HG02798 (cell line): ENCODE results near the gene MTX1.
"Not testable (repeated sequence)": the region's sequence is repeated elsewhere in the genome, so short reads cannot be mapped to it uniquely, and the experiment has no call there.

Source experiments
- ATAC-seq: cut with Tn5 transposase; IDR thresholded peaks from one replicate; pipeline ENCODE4 v1.9.1; 2021; ENCODE audit warnings: mild to moderate bottlenecking; ENCODE audit not compliant: unreplicated experiment, poor library complexity

Gene MTX1

DNA sequence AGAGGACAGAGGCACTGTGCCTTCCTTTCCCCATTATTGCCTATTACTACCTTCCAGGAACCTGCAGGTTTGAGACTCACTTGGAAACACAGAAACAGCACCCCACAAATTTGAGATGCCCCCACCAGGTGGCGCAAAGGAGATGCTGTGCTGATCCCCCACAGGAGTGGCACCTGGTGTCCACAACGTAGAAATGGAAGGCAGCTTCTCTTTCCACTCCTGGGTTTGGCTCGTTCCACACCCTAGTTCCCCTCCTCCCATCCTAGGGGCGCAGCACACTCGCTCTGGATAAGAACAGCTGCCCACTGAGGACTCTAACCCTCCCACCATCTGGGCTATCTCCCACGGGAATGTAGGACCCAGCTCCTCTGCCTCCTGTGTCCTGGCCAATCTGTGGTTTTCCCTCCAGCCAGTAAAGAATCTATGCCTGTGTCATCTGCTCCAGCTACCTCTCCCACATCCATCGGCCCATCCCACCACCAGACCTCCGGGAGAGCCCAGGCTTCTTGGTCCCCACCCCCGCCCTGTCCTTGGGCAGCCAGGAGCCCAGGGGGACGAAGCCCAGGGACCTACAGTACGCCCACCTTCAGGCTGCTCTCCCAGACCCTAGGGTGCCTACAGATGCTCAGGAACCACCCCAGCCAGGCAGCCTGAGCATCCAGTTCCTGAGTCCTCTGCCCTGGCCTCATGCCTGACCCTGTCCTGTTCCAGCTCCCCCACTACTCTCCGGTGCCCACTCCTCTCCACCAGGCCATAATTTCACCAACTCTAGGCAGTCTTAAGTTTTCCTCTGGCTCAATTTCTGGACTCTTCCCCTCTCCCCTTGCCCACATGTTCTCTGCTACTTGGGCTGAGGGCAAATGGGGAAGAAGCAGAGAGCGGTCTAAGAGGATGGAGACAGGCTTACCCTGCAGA, 1.3 kb upstream of the MTX1 start:
- no peak for ATAC-seq

DNA sequence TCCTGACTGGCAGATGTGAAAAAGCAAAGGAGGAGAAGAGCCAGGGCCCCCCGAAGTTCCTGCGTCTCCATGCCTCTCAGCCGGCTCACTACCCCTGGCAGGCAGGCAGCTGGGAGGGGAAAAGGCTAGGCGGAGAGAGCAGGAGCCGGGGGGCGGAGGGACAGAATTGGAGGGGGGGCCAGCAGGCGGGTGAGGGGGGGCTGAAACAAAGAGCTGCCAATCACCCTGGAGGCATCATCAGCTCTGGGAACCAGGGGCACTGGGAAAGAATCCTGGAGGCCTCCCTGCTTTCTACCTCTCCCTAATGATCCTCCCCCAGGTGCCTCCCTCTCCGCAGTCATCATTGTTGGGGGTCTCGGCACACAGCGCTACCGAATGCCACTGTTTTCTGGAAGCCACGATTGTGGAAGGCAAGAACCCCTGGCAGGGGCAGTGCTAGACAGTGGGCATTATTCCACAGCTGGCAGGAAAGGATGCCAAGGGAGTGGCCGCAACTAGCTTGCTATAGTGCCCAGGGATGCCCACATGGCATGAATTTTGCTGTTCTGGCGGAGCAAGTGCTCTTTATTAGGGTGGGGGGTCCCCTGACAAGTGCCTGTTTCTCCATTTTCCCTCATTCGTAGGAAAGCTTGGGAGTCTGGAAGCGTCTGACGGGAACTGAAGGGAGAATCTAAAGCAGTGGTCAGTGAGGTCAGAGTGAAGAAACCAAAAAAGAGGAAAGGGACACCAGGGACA, 522 bp upstream of the MTX1 start, which contains the start of gene THBS3:
Gene THBS3, minus strand, starts transcription at position 92 of the 735 bp plus-strand sequence. Its CDS starts 21 bp downstream, at position 71.
- ATAC-seq: no peak

DNA sequence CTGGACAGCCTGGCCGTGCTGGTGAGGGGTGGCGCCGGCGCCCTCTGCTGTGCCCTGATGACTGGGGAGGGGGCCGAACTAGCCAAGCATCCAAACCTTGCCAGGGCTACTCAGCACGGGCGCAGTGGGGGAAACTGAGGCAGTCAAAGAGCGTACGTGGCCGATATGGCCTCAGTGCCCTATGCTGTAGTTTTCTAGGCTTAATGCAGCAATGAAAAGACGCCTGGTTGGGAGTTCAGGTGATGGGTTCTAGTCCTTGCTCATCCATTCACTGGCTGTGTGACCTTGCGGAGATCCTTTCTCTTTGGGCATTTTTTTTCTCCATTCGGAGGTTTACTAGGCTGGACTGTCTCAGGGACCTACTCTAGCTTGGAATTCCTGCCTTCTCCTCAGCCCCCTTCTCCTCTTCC, 822 bp downstream of the MTX1 start:
- no peak for ATAC-seq

DNA sequence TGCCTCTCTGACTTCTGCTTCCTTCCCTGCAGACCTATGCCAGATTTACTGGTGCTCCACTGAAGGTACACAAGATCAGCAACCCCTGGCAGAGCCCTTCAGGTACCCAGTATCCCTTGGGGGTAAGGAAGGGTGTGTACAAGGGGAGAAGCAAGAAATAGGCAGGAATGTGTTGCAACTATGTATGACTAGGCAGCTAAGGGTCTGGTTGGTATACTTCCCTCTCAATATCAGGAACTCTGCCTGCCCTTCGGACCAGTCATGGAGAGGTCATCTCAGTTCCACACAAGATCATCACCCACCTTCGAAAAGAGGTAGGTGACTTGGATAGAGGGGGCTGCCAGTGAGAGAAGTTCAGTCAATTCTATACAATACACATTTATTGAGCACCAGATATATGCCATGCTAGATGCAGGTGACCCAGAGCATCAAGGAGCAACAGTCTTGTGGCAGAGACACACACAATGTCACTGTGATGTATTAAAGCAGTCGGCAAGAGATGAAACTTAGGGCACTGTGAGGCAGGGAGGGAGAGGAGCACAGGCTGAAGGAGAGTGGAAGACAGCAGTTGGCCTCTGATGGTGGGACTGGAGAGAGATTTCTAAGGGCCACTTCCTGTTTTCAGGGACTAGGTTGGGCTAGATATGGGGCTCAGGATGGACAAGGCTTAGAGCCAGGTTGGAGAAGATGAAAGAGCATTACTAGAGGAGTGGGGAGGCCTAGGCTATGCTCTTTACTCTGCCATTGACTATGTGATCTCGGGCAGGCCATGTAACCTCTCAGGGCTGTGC, 2.0 kb downstream of the MTX1 start:
- ATAC-seq: no peak

DNA sequence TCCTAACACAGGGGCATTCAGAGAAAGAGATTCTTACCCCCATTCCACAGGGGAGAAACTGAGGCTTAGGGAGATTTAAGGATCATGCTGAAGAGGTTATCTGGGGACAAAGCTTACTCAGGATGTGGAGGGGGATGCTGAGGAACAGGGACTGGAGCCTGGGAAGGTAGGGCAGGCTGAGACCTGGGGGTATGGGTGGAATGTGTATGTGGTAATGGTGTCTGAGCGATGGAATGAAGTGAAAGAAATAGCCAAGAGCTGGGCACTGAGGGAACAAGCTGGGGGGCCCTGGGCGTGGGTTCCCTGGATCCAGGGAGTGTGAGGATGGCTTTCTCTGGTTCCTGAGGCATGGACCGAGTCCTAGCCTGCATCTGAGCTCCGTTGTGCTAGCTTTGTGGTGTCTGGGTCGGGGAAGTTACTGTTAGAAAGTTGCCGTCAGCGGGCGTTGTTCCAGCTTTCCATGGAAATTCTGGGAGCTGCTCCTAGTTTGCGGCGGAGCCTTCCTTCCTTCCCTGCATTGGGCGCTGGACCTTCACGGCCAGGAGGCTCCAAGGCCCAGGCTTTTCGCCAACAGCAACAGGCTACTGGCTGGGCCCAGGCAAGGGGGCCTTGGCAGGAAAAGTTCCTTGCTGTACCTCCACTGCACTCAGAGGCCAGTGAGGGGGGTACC, 3.0 kb downstream of the MTX1 start:
- not testable (repeated sequence) for ATAC-seq

DNA sequence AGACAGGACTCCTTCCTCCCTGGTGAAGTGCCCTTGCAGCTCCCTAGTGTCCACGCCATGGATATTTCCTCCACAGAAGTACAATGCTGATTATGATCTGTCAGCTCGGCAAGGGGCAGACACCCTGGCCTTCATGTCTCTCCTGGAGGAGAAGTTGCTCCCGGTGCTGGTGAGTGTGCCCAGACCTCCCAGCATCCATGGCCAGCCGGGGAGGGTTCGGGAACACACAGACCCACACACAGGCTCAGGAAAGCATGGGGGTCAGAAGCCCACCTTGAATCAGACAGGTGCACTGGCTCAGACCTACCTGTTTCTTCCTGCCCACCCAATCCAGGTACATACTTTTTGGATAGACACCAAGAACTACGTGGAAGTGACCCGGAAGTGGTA, 3.6 kb downstream of the MTX1 start:
- ATAC-seq: not testable (repeated sequence)

DNA sequence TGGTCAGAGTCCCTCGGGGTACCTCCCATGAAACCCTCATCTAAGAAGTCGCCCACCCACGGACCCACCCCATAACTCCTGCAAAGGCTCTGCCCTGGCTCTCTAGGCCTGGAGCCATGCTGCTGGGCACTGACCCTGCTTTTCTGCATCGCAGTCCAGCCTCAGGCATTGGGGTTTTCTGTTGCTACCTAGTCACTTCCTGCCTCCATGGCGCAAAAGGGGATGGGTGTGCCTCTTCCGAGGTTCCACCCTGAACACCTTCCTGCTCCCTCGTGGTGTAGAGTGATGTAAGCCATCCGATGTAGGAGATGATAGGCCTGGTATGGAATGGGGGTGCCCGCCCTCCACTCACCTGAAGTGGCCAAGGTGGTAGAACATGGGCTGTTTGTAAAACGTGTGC, 6.2 kb downstream of the MTX1 start:
- not testable (repeated sequence) for ATAC-seq

DNA sequence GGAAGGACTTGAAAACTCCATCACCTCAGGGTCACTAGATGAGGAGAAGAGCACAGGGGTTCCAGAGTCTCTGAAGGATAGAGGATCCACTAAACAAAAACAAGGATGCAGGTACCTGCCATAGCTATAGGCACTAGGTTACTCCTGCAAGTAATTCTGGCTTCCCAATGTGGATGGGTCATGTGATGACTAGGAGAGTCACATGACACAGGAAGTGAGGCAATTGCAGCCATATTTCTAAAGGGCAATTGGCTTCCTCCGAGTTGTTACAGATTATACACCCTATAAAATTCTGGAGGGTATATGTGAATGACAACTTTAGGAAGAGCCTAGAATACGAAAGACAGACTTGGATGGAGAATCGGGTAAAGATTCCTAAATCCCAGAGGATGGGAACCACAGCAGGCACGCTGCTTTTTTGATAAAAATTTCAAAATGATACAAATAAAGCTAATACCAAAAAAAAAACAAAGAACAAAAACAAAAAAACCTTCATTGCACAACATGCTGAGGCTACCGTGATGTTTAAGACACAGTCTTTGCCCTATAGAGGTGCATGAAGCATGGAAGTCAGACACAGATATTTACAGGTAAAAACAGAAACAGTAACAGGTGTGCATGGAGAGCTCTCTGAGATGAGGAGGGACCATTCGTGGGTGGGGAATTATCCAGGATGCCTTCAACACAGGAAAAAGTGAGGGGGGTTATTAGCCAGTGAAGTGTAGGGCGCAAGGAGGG, 10.5 kb downstream of the MTX1 start:
- no peak for ATAC-seq

DNA sequence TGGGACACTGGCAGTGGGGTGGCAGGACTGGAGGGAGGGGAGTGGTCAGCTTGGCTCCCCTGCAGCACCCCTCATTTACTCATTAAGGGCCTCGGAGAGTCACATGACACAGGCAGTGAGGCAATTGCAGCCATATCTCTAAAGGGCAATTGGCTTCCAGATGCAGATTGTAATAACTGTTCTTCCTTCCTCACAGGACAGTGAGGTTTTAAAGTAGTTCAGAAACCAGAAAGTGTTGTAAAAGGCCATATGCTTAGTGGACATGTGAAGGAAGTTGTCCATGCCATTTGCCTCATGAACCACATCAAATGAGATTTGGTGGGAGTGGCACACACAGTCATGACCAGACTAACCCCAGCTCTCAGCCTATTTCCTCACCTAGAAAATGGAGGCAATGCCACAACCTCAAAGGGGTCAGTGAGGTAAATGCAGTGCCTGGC, 11.1 kb downstream of the MTX1 start:
- ATAC-seq: no peak

DNA sequence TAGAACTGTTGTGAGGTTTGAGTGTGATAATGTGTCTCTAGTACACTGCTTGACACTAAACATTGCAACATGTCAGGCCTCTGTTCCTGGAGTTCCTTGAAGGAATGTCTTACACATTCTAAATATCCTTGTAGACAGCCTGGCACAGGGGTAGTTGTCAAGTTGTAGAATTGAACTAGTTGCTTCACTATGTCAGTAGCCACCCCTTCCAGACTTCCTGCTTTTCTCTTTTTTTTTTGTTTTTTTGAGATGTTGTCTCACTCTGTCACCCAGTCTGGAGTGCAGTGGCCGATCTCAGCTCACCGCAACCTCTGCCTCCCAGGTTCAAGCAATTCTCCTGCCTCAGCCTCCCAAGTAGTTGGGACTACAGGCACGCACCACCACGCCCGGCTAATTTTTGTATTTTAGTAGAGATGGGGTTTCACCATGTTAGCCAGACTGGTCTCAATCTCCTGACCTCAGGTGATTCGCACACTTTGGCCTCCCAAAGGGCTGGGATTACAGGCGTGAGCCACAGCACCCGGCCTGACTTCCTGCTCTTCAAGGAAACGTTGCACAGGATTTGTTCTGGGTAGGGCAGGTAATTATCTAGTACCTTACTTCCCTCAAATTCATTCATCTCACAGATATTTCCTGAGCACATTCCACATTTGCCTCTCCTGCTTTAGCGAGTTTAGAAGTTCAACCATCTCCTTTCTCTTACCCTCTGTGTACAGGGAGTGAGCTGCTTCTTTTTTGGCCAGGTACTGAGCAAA, 11.9 kb downstream of the MTX1 start:
- ATAC-seq: not testable (repeated sequence)

DNA sequence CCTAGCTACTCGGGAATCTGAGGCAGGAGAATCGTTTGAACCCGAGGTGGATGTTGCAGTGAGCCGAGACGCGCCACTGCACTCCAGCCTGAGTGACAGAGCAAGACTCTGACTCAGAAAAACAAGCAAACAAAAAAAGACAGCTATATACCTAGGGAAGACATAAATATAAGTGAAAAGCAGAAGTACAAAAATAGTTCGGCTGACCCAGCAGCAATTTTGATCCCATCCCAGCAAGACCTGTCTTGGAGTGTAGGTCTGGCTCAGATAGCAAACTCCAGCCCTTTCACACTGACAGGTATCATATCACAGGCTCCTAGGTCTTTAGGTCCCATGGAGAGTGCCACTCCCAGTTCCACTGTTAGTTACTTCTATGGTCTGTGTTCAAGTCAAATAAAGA, 14.6 kb downstream of the MTX1 start:
- ATAC-seq: no peak

DNA sequence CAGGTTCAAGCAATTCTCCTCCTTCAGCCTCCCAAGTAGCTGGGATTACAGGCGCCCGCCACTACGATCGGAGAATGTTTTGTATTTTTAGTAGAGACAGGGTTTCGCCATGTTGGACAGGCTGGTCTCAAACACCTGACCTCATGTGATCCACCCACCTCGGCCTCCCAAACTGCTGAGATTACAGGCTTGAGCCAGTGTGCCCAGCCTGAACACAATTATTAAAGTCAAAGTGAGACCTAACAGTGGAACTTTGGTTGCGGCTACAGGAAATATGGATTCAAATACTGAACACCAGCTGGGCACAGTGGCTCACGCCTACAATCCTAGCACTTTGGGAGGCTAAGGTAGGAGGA, 16.9 kb downstream of the MTX1 start:
- not testable (repeated sequence) for ATAC-seq

DNA sequence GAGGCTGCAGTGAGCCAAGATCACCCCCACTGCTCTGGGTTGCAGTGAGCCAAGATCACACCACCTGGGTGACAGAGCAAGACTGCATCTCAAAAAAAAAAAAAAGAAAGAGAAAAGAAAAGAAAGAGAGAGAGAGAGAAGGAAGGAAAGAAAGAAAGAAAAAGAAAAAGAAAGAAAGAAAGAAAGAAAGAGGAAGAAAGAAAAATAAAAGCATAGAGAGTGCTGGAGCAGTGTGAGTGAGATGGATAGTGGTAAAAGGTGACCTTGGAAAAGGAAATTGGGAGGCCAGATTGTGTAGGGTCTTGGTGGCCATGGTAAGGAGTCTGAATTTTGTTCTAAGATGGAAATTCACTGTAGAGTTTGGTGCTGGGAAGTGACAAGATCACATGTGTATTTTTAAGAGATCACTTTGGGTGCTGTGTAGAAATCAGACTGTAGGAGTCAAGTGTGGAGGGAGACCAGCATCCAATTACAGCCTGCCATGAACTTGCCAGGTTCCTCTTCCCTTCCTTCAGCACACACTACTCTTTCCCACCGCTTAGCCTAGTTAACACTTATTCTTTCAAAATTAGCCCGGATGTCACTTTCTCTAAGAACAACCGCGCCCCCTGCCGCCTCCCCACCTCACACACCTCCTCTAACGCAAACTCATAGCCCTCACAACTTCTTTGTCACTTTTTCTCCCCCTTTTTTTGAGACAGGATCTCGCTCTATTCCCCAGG, 17.9 kb downstream of the MTX1 start:
- ATAC-seq: peak; percentile 33

DNA sequence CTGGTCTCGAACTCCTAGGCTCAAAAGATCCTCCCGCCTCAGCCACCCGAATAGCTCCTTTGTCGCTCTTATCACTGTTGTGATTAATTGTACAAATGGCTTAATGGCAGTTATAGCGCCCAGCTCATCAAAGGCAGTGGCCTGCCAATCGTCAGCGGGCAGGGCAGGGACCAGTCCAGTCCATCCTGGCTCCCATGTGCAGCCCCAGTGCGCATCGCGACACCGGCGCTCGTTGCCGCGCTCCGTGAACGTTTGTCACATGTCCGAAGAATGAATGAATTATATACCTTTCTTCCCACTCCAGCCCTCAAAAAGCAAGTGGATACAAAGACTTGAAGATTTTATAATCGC, 18.4 kb downstream of the MTX1 start:
- no peak for ATAC-seq

DNA sequence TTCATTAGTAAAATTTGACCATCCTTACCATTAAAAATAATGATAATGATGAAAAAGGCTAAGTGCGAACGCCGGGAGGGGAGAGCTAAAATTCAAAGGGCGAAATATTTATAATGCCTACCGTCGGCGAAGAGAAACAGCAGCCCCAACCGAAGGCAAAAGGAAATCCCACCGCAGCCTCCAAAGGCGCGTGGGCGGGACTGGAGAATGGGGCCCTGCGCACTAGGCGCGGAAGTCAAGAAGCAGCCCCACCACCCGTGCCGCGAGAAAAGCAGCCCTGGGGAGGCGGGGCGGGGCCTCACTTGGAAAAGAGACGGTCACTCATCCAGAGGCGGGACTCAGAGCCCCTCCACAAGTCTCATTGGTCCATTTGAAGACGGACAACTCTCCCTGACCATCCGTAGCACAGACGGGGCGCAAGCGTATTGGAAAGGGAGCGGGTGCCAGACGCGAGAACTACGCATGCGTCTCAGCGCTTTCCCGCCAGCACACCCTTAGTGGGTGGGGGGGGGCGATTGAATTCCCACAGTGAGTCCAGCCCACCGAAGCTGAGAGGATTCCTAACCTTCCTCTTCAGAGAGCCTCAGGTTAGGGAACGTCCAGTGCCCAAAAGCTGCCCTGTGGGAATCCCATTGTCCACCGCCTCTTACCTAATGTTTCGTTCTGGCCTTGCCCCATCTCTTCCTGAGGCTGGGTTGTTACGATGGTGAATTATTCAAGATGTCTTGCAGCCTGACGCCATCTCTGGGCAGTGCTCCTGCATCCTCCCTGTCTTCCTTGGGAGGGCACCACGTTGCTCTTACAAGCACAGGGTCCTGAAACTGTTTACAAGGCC, 19.0 kb downstream of the MTX1 start:
- peak; percentile 97 for ATAC-seq

DNA sequence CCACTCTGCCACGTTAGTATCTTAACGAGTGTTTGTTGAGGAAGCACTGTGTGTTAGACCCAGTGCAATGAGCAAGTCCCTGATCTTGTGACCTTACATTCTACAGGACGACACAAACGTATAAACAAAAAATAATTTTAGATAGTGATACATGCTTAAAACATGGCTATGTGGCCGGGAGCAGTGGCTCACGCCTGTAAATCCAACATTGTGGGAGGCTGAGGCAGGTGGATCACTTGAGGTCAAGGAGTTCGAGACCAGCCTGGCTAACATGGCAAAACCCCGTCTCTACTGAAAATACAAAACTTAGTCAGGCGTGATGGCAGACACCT, 19.6 kb downstream of the MTX1 start:
- no peak for ATAC-seq

DNA sequence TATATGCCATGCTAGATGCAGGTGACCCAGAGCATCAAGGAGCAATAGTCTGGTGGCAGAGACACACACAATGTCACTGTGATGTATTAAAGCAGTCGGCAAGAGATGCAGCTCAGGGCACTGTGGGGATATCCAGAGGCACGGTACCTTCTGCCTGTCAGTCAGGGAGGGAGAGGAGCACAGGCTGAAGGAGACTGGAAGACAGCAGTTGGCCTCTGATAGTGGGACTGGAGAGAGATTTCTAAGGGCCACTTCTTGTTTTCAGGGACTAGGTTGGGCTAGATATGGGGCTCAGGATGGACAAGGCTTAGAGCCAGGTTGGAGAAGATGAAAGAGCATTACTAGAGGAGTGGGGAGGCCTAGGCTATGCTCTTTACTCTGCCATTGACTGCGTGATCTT, 22.8 kb downstream of the MTX1 start:
- not testable (repeated sequence) for ATAC-seq
